ENCODE measurements around the gene CFAP77.

- TF ChIP-seq POLR2A (IDR thresholded peaks at IDR 0.05), result no peak
- no peak for TF ChIP-seq CTCF (IDR thresholded peaks at IDR 0.05)
These were observed 46.2 kb downstream of the CFAP77 start for GRCh38 chr9:132456241-132456640.

All from breast epithelium (tissue), 3 donors.